Common myeloid progenitor, CD34-positive (primary cell): ENCODE results near the gene DCBLD1.

ENCODE experiments used
- CTCF ChIA-PET: fragments of 350-600 bp; sonication (Branson Sonifier 250); formaldehyde crosslinking; loops from one replicate; lab custom pipeline; 2021; ENCODE audit warnings: antibody characterized with exemption; lab: Charles Lee
- POLR2A ChIA-PET: fragments of 350-600 bp; sonication (Branson Sonifier 250); formaldehyde crosslinking; loops from one replicate; lab custom pipeline; 2021; ENCODE audit warnings: antibody characterized with exemption; lab: Charles Lee
- DNase-seq, 3 donors: peaks; one replicate each; pipeline versions ENCODE4 v3.0.0 to v3.0.0-alpha.2; 2013
- H3K27ac ChIP-seq, 2 experiments: 1 replicate in 1 of 2; 2 replicates in 1 of 2; pipeline ENCODE4 v1.7.0; 2013; ENCODE audit warnings: inconsistent platforms in 2 of 2, low read length in 2 of 2, mild to moderate bottlenecking in 2 of 2, low read depth in 1 of 2, moderate library complexity in 1 of 2; ENCODE audit not compliant: severe bottlenecking in 2 of 2, insufficient read depth in 1 of 2, poor library complexity in 1 of 2
- H3K27me3 ChIP-seq, 5 experiments: replicated peaks in 2 of 5; 1 replicate in 3 of 5; 2 replicates in 2 of 5; pipeline versions ENCODE4 v1.6.1 to v1.7.0; 2013; ENCODE audit warnings: low read length in 4 of 5, mild to moderate bottlenecking in 2 of 5, moderate library complexity in 2 of 5, inconsistent platforms in 1 of 5; ENCODE audit not compliant: insufficient read depth in 5 of 5, control insufficient read depth in 4 of 5
- H3K36me3 ChIP-seq, 4 experiments: 1 replicate in 2 of 4; 2 replicates in 2 of 4; pipeline versions ENCODE4 v1.6.1 to v1.7.0; 2013; ENCODE audit warnings: low read length in 3 of 4, control low read depth in 1 of 4, mild to moderate bottlenecking in 1 of 4; ENCODE audit not compliant: control insufficient read depth in 4 of 4, insufficient read depth in 4 of 4
- H3K4me1 ChIP-seq, 4 experiments: 1 replicate in 3 of 4; 2 replicates in 1 of 4; pipeline versions ENCODE4 v1.6.1 to v1.7.1; 2013; ENCODE audit warnings: low read length in 3 of 4, mild to moderate bottlenecking in 3 of 4, control low read depth in 1 of 4, inconsistent platforms in 1 of 4, moderate library complexity in 1 of 4; ENCODE audit not compliant: control insufficient read depth in 4 of 4, insufficient read depth in 4 of 4; ENCODE audit errors: control extremely low read depth in 1 of 4
- H3K4me3 ChIP-seq, 7 experiments: 1 replicate in 4 of 7; 2 replicates in 3 of 7; pipeline versions ENCODE4 v1.5.1 to v1.7.0; 2013; ENCODE audit warnings: mild to moderate bottlenecking in 7 of 7, low read length in 6 of 7, moderate library complexity in 6 of 7, inconsistent platforms in 2 of 7, low read depth in 2 of 7, control low read depth in 1 of 7; ENCODE audit not compliant: insufficient read depth in 4 of 7, control insufficient read depth in 1 of 7; ENCODE audit errors: extremely low read depth in 1 of 7
- H3K9me3 ChIP-seq, 5 experiments: 1 replicate in 4 of 5; 2 replicates in 1 of 5; pipeline versions ENCODE4 v1.6.1 to v1.7.1; 2013; ENCODE audit warnings: low read length in 4 of 5, mild to moderate bottlenecking in 2 of 5, inconsistent platforms in 1 of 5, low read depth in 1 of 5, moderate library complexity in 1 of 5; ENCODE audit not compliant: control insufficient read depth in 4 of 5, insufficient read depth in 2 of 5; ENCODE audit errors: control extremely low read depth in 1 of 5
- WGBS: methylation state at CpG from one replicate; pipeline ENCODE4 v1.1.5; 2013; ENCODE audit not compliant: insufficient coverage; 5-methylcytosine and 5-hydroxymethylcytosine counted together

The DCBLD1 gene

DNA sequence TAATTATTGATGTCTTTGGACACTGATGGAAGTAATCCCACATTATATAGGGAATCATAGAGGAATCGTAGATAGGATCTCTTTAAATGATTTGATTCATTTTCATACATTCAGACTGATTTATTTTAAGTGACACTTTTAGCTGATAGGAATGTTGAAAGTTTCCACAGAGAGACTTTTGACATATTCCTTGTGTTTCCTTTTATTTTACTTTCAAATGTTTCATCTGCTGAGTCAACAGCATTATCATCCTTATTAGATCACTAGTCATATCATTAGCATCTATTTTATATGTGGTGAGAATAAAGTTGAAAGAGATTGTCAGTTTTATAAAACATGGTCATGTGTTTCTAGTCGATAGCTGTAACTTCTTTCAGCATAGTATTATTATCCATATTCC is 13.4 kb downstream of the DCBLD1 start:
- Histone ChIP-seq H3K9me3 (no peaks in the 10 kb centered on the region), H3K27ac (no peak overlapping the region), H3K4me3 (no peak overlapping the region), H3K27me3 (no peaks in the 10 kb centered on the region), H3K36me3 (no peaks in the 10 kb centered on the region), H3K4me1 (peaks cover 0 to 18% (median 8%) of the 10 kb centered on the region in 4 experiments)
- no CpG with 5 or more reads among the region's 2 CpGs for WGBS
- ChIA-PET POLR2A (no interaction called here), CTCF (interaction anchor here (1.1 kb wide), 1 partner anchor 25 kb away, joined by 3 read pairs; no protein-coding TSS in a partner anchor)
- no peak for DNase-seq

DNA sequence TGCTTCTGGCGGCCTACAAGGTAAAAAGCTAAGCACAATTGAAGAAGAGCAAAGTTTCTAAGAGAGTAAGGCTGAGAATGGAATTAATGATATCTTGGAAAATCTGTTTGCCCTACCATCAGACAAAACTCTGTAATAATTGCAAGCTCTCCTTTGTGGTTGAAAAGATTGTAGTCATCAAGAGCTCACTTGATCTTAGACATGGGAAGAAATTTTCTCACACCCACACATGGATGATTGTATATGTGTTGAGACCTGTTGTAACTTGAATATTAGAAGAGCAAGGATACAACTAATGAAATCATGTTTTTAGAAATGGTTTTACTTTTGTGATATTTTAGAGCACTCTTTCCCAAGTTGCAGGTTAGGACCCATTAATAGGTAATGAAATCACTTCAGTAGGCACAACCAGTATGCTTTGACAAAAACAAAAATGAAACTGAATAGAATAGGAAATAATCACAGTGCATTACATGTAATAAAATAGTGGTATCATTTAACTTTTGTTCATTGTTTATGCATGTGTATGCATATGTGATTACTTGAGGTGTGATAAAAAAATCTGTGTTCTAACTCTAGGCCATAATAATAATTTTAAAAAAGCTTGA is 14.0 kb downstream of the DCBLD1 start:
- WGBS, result 78% methylated on average over 1 of the region's 1 CpG
- POLR2A ChIA-PET, result no interaction called here
- Histone ChIP-seq H3K27me3 (no peaks in the 10 kb centered on the region), H3K27ac (no peak overlapping the region), H3K4me3 (no peak overlapping the region), H3K36me3 (no peaks in the 10 kb centered on the region), H3K9me3 (no peaks in the 10 kb centered on the region), H3K4me1 (peaks cover 0 to 18% (median 8%) of the 10 kb centered on the region in 4 experiments)
- CTCF ChIA-PET, result interaction anchor here (1.1 to 1.5 kb wide), 3 partner anchors 24 to 62 kb away, joined by 3 to 5 read pairs (median 3); no protein-coding TSS in a partner anchor
- DNase-seq, result no peak

DNA sequence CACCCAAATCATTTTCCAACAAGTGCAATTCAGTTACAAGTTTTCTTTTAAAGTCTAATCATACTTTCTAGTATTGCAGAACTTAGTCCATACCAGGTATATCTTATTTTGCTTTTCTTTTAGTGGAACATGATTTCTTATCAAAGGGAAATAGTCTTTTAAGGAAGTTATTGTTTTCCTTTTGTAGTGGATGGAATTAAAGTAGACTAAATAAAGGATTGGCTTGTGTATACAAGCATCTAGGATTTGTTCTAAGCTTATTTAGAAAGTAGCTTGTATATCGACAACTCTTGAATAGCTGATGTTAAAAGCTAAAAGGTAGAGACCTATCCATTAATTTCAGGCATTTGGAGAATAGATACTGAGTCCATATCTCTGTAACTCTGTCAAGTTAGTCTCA is 14.8 kb downstream of the DCBLD1 start:
- H3K4me3 ChIP-seq, result no peak overlapping the region
- no peak overlapping the region for H3K27ac ChIP-seq
- ChIA-PET CTCF (interaction anchor here (1.2 to 1.5 kb wide), 3 partner anchors 12 to 61 kb away, joined by 3 to 5 read pairs (median 3); no protein-coding TSS in a partner anchor), POLR2A (no interaction called here)
- peaks cover 0 to 18% (median 8%) of the 10 kb centered on the region in 4 experiments for H3K4me1 ChIP-seq
- no peaks in the 10 kb centered on the region for H3K27me3 ChIP-seq
- 100% methylated on average over 1 of the region's 1 CpG for WGBS
- no peaks in the 10 kb centered on the region for H3K9me3 ChIP-seq
- DNase-seq, result no peak
- no peaks in the 10 kb centered on the region for H3K36me3 ChIP-seq

DNA sequence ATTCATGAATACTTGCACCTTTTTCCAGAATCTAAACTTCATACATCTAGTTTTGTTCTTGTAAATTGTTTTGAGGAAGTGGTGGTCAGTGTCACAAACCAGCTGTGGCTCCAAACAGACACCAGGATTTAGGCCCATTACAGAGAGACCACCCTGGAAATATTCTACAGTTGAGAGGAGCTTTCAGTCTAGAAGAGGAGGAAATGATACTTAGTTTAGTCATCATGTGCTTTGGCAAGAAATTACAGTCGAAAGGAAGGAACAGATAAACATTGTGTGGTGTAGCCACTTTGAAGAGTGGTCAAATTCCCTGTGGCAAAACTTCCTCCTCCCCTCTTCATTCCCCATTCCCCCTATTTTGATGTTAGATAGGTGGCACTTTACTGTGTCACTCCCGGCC is 15.7 kb downstream of the DCBLD1 start:
- whole genome bisulfite sequencing, result no CpG with 5 or more reads among the region's 2 CpGs
- Histone ChIP-seq H3K36me3 (no peaks in the 10 kb centered on the region), H3K9me3 (no peaks in the 10 kb centered on the region), H3K4me1 (peaks cover 0 to 18% (median 8%) of the 10 kb centered on the region in 4 experiments), H3K27me3 (no peaks in the 10 kb centered on the region), H3K27ac (no peak overlapping the region), H3K4me3 (no peak overlapping the region)
- ChIA-PET CTCF (interaction anchor here (1.2 kb wide), 2 partner anchors 13 to 51 kb away, joined by 3 read pairs; no protein-coding TSS in a partner anchor), POLR2A (no interaction called here)
- peak in 2 of 3 donors; percentile 67 to 77 for DNase-seq

DNA sequence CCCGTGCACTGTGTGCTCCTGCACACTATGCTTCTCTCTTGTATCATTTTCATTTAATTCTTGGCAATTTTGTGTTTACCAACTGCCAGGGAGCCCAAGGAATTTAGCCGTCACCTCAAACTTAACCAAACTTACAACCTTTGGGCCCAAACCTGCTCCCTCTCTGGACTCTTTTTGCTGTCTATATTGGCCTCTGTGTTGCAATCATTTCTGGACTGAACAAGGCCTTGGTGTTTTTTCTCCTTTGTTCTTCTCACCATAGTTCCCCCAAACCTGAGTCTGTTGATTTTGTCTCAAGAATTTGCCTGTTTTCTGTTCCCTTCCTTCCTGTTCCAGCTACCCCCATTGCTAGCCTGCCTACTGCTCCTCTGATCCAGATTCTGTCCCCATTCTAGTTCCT is 19.2 kb downstream of the DCBLD1 start:
- DNase-seq, result no peak
- Histone ChIP-seq H3K27me3 (no peaks in the 10 kb centered on the region), H3K4me1 (peaks cover 0 to 15% (median 5%) of the 10 kb centered on the region in 4 experiments), H3K36me3 (no peaks in the 10 kb centered on the region), H3K9me3 (no peaks in the 10 kb centered on the region), H3K4me3 (no peak overlapping the region), H3K27ac (no peak overlapping the region)
- ChIA-PET POLR2A (no interaction called here), CTCF (no interaction called here)
- 44% methylated on average over 2 of the region's 2 CpGs for WGBS

DNA sequence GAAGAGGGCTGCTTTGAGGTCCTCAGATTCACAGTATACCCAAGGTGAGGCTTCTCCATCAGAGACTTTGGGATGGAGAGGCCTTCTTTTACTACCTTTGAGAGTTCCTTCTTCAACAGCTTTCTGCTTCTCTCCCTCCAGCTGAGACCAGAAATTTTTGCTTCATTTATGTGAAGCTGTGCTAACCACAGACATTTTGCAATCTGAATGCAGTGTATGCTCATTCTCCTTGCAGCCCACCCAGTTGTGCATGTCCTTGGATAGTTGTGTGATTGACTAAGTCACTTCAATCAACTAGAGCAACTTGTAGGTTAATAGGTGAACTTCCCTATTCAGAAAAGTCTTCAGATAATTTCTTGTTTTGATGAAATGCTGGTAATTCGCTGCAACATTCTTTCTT is 20.1 kb downstream of the DCBLD1 start:
- no peak for DNase-seq
- ChIA-PET POLR2A (no interaction called here), CTCF (no interaction called here)
- Histone ChIP-seq H3K27ac (no peak overlapping the region), H3K4me1 (peaks cover 0 to 15% (median 5%) of the 10 kb centered on the region in 4 experiments), H3K27me3 (no peaks in the 10 kb centered on the region), H3K4me3 (no peak overlapping the region), H3K9me3 (no peaks in the 10 kb centered on the region), H3K36me3 (no peaks in the 10 kb centered on the region)
- no CpG with 5 or more reads among the region's 1 CpG for WGBS

DNA sequence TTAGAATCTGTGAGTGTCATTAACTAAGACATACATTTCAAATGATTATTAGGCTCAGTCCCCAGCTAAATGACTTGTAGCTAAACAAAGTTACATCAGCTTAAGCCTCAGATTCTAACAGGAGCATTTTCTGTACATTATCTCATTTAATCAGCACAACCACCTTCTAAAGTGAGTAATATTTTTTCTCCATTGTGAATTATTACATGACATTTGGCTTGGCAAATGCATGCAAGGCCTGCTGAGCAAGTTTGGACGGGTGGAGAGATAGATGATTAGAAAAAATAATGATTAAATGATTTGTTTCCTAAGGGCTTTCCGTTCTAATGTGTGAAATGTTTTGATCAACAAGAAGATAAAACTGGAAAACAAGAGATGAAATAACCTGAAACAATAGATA is 20.7 kb downstream of the DCBLD1 start:
- WGBS, result no CpG with 5 or more reads among the region's 2 CpGs
- DNase-seq, result no peak
- ChIA-PET POLR2A (no interaction called here), CTCF (no interaction called here)
- Histone ChIP-seq H3K4me1 (peaks cover 0 to 10% (median 4%) of the 10 kb centered on the region in 4 experiments), H3K4me3 (no peak overlapping the region), H3K9me3 (no peaks in the 10 kb centered on the region), H3K27me3 (no peaks in the 10 kb centered on the region), H3K27ac (no peak overlapping the region), H3K36me3 (no peaks in the 10 kb centered on the region)
